ENCODE results near the gene PPM1L. TPM values are rescaled to one million over a fixed set of nuclear protein-coding genes. Genes with fewer than 3 reads are reported as not detected.

PPM1L gene
- total RNA-seq, 2 donors from 2014 or later, result 7.6 to 13.7 TPM

DNA sequence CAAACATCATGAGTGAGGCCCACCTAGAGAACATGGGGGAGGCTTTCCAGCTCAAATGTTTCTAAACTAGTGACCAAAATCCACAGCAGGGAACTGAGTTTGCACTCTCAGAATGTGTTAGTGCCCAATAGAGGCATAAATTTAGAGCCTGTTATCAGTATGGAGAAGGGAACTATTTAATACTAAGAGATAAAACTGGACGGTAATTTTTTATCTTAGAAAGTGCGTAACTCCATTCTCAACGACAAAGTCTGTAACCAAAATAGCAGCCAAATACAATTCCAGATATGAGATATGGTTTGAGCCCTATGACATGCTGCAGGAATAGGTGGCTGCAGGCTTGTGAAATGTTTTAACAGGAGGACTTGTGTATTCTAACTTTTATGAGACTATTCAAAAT lies 345.6 kb downstream of the PPM1L start:
- intact Hi-C loops (cut with DNase I), result no loop called here
- 31 to 40% methylated on average over 3 of the region's 3 CpGs for WGBS, 2 donors
- H3K4me3 ChIP-seq, result no peak overlapping the region

DNA sequence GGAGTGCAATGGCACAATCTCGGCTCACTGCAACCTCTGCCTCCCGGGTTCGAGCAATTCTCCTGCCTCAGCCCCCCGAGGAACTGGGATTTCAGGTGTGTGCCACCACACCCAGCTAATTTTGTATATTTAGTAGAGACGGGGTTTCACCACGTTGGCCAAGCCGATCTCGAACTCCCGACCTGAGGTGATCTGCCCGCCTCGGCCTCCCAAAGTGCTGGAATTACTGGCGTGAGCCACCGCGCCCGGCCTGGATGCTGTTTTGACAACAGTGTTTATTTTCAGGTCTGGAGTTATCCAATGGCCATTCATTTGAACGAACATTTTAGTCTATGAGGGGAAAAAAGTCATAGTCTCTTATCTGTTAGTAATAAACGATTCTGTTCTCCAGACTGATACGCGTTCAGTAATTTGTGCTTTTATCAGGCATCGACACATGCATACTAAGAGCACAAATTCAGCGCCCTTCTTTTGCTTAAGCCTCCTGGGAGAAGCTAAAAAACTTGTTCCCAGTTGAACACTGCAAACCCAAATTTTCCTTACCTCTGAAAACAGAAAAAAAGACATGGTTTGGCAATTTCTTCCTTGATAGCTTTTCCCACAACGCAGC lies 347.9 kb downstream of the PPM1L start:
- Histone ChIP-seq H3K27me3 (no peaks in the 10 kb centered on the region), H3K9me3 (no peaks in the 10 kb centered on the region), H3K4me1 (peaks cover 30% of the 10 kb centered on the region), H3K36me3 (replicated peaks in 1 of 2; ENCODE audit: insufficient read depth in 1 of 2, low read depth in 2 of 2) (no peaks in the 10 kb centered on the region), H3K27ac (peak overlapping the region in 2 of 4 donors; percentile 73 to 75), H3K4me3 (peak overlapping the region in 1 of 2 donors; percentile 77)
- TF ChIP-seq, protein P1, sequence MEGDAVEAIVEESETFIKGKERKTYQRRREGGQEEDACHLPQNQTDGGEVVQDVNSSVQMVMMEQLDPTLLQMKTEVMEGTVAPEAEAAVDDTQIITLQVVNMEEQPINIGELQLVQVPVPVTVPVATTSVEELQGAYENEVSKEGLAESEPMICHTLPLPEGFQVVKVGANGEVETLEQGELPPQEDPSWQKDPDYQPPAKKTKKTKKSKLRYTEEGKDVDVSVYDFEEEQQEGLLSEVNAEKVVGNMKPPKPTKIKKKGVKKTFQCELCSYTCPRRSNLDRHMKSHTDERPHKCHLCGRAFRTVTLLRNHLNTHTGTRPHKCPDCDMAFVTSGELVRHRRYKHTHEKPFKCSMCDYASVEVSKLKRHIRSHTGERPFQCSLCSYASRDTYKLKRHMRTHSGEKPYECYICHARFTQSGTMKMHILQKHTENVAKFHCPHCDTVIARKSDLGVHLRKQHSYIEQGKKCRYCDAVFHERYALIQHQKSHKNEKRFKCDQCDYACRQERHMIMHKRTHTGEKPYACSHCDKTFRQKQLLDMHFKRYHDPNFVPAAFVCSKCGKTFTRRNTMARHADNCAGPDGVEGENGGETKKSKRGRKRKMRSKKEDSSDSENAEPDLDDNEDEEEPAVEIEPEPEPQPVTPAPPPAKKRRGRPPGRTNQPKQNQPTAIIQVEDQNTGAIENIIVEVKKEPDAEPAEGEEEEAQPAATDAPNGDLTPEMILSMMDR (IDR thresholded peaks at IDR 0.05), result no peak
- TF ChIP-seq POLR2A (IDR thresholded peaks at IDR 0.05), result no peak
- 71 to 80% methylated on average over 22 of the region's 22 CpGs for WGBS, 2 donors
- no peak for DNase-seq
- intact Hi-C loops (cut with DNase I), result no loop called here
- ATAC-seq, result no peak

More for the DNA sequence above, 345.6 kb downstream of the PPM1L start:
- H3K9me3 ChIP-seq, result no peaks in the 10 kb centered on the region
- TF ChIP-seq, protein P1 (IDR thresholded peaks at IDR 0.05), result no peak
- no peak for TF ChIP-seq POLR2A (IDR thresholded peaks at IDR 0.05)
- H3K27ac ChIP-seq, result no peak overlapping the region
- DNase-seq (no peak), ATAC-seq (no peak)
- H3K4me1 ChIP-seq, result peaks cover 30% of the 10 kb centered on the region
- no peaks in the 10 kb centered on the region for H3K27me3 ChIP-seq
- no peaks in the 10 kb centered on the region for H3K36me3 ChIP-seq (replicated peaks in 1 of 2; ENCODE audit: insufficient read depth in 1 of 2, low read depth in 2 of 2)

DNA sequence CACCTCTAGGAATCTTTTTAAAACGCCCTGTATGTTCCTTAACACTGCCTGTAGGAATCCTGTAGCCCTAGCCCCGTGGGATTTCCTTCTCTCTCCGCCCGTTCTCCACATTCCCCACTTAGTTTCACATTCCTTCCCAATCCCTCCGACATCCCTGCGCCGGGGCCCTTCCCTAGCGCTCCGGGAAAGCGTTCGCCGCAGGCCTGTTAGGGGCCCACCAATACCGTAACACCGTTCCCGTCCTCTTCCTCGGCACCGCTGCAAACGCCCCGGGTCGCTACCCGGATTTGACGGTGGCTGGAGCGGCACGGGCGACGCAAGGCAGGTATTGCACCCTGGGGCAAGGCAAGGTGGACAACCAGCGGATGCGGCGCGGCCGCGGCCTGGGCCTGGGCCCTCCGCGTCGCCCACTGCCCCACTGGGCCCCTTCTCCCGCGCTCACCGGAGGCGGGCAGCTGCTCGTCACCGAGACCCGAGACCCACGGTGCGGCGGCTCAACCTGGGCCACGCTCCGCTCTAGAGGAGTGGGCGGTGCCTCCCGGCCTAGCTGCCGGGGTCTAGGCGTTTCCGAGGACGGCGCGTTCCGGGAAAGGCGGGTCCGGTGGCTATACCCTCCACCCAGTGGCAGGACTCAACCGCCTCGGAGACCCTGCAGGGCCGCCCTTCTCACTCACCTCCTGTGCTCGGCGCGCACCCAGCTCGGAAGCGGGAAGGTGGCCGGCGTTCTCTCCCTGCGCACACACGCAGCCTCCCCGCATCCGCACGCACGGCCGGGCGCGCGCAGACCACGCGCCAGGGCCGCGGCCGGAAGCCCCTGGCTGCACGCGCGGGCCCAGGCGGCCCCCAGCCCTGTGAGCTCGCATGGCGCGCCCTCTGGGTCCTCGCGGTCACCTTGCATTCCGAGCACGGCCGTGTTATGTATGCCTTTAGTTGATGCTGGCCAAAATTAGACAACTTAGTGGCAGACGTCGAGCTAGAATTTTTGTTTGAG lies 348.8 kb downstream of the PPM1L start, which contains the start of gene B3GALNT1:
B3GALNT1 (minus strand) TSS at position 789 of the 991 bp plus-strand sequence. CDS start 18,595 bp downstream, outside the sequence.
- peaks cover 30% of the 10 kb centered on the region for H3K4me1 ChIP-seq
- TF ChIP-seq, protein P1 (IDR thresholded peaks at IDR 0.05), result peak in 2 of 7 experiments; percentile 12 to 15
- peak; percentile 38 to 65 (median 45) for TF ChIP-seq POLR2A (IDR thresholded peaks at IDR 0.05)
- peak within 1 kb of the TSS; percentile 70 to 77 for H3K4me3 ChIP-seq
- no peaks in the 10 kb centered on the region for H3K36me3 ChIP-seq (replicated peaks in 1 of 2; ENCODE audit: insufficient read depth in 1 of 2, low read depth in 2 of 2)
- no peaks in the 10 kb centered on the region for H3K9me3 ChIP-seq
- intact Hi-C loops (cut with DNase I), result no loop called here
- H3K27ac ChIP-seq, result peak within 1 kb of the TSS; percentile 47 to 77 (median 74)
- ATAC-seq, result peak; percentile 82
- peak; percentile 50 to 68 (median 63) for DNase-seq
- 1 to 2% methylated on average over 18 to 92 of the region's 97 CpGs for WGBS, 2 donors
- no peaks in the 10 kb centered on the region for H3K27me3 ChIP-seq

DNA sequence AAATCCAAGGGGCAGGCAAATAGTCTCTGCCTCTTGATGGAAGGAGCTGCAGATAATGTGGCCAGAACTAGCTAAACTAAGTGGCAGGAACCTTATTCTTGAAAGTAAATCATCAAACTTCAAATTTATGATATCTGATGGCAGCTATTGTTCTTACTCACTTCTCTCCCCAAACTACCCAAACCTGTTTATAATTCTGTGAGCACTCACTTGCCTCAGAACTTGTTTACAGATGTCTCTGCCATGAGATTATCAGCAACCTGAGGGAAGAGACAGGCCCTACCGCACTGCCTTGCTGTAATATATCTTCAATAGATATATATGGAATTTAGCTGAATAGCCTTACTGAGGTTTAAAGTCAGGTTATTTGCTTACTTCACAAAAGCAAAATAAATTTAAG lies 351.3 kb downstream of the PPM1L start:
- Histone ChIP-seq H3K4me1 (peaks cover 15% of the 10 kb centered on the region), H3K27me3 (no peaks in the 10 kb centered on the region), H3K27ac (no peak overlapping the region), H3K9me3 (no peaks in the 10 kb centered on the region), H3K36me3 (replicated peaks in 1 of 2; ENCODE audit: insufficient read depth in 1 of 2, low read depth in 2 of 2) (no peaks in the 10 kb centered on the region), H3K4me3 (no peak overlapping the region)
- ATAC-seq (no peak), DNase-seq (no peak)
- no peak for TF ChIP-seq POLR2A (IDR thresholded peaks at IDR 0.05)
- TF ChIP-seq, protein P1 (IDR thresholded peaks at IDR 0.05), result no peak
- 42 to 100% methylated on average over 1 of the region's 1 CpG for WGBS, 2 donors
- intact Hi-C loops (cut with DNase I), result no loop called here
